Hematopoietic multipotent progenitor cell treated with erythropoietin and hydrocortisone succinate and interleukin-3 and kit ligand, for 8 days (in vitro differentiated cells): Measurements from ENCODE around the gene COQ5.
"Not testable (repeated sequence)": the region's sequence is repeated elsewhere in the genome, so short reads cannot be mapped to it uniquely, and the experiment has no call there.

Source experiments
- DNase-seq: peaks from one replicate; pipeline ENCODE4 v3.0.0-alpha.2; 2015

Gene COQ5, protein sequence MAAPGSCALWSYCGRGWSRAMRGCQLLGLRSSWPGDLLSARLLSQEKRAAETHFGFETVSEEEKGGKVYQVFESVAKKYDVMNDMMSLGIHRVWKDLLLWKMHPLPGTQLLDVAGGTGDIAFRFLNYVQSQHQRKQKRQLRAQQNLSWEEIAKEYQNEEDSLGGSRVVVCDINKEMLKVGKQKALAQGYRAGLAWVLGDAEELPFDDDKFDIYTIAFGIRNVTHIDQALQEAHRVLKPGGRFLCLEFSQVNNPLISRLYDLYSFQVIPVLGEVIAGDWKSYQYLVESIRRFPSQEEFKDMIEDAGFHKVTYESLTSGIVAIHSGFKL

DNA sequence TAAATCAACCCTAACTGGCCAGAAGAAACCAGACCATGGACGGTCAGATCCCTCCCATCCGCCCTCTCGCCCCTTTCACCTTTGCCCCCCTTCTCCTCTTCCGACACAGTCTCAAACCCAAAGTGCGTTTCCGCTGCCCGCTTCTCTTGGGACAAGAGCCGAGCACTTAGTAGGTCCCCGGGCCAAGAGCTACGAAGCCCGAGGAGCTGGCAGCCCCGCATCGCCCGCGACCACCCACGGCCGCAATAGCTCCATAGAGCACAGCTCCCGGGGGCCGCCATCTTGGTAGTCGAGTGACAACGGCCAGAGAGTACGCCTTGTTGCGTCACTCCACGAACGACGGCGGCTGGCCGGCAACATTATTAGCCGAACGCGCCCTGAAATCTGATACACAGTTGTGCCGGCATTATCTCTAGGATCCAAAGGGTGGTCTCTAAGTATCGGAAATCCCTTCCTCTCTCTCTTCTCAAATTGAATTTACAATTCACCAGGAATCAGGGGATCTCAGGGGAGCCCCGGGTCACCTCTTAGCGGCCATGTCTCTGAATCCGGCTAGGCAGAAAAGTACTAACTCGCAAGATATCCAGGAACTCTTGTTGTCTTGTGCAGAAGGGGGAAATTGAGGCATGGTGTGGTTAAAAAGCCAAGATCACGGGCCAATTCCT is at the start of gene COQ5:
Gene COQ5 (minus strand): TSS at position 298 of the 665 bp plus-strand sequence. CDS start 17 bp downstream, at position 281.
- peak; percentile 87 for DNase-seq

DNA sequence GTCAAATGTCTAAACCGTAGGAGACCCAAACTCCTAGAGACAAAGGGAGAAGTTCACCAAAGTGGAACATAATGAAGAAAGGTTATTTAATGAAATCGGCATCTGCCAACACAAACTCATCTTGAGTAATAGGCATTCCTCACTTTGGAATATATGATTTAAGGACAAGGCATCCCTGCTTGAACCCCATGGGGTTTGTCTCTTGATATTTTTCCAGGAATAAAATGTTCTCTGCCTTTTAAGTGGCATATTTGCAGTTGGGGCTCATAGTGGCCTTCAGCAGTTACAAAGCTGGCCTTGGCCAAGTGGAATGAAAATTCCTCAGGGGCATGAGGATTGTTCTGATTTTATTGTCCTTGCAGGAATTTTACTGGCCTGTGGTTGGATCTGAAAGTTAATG is 45.1 kb upstream of the COQ5 start:
- DNase-seq, result no peak

DNA sequence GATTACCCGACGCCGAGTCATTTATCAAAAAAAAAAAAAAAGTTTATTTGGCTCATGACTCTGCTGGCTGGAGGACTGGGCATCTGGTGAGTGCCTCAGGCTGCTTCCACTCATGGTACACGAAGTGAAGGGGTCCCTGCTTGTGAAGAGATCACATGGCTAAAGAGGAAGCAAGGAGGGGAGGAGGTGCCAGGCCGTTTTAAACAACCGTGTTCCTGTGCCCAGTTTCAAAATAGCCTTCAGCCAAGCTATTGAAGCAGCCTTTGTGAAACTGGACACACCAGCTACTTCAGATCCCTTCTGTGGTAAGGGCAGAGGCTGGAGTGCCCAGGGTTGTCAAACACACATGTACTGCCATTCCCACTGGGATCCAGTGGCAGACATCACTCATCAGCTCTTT is 44.6 kb upstream of the COQ5 start:
- no peak for DNase-seq

DNA sequence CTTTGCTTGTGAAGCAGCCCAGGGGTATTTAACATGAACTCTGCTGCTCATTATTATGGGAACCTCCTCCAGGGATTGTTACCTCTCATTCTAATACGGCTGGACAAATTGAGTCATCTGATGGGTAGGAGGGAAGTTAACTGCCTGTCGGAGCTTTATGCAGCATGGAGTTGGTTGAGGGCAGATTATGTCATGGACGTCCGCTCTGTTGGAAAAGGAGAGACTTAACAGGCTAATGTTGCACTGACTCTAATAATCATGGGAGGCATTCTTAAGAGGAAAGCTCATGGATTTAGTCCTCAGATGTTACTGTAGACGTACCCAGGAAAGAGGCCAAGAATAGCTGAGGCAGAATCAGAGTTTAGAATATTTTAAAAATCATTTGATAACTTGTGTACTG is 42.3 kb upstream of the COQ5 start:
- no peak for DNase-seq

DNA sequence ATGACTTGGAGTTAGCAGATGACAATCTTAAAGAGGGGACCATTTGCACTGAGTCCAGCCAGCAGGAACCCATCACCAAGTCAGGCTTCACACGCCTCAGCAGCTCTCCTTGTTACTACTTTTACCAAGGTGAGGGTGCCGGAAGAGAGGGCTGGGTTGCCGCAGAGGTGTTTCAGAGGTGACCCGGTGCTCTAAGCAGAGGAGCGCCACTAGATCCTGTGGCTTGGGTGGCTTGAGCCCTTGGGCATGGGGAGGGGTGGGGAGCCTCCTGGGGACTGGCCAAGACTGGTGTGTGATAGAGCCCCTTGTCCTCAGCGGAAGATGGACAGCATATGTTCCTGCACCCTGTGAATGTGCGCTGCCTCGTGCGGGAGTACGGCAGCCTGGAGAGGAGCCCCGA is 34.5 kb upstream of the COQ5 start:
- DNase-seq, result no peak

DNA sequence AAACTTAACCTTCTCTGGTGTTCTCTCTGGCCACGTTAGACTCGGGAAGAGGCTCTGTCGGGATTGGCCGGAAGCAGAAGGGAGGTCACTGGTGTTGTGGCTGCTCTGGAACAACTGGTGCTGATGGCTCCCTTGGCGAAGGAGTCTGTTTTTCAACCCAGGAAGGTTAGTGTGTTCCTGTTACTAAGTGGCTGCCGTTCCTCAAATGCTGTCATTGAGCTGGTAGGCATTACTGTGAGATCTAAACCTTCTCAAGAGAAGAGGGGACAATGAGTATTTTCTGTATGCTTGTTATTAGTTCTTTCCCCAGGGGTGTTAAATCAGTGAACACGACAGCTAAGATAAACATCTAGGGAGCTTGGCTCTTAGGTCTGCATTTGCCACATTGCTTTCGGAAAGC is 33.9 kb upstream of the COQ5 start:
- DNase-seq, result no peak

DNA sequence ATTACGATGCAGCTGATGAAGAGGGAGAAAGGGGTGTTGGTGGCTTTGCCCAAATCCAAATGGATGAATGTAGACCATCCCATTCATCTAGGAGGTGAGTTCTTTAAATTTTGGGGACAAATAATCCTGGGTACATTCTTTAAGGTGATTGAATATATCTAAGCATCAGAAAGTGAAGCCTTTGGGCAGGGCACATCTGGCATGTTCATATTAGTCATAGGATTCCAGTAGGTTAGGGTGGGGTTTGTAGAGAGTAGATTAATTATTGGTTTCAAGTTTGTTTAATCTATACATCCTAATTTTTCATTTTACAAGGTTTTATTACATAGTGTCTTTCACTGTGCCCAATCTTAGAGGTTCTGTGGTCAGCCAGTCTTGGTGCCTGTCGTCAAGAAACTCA is 28.6 kb upstream of the COQ5 start:
- DNase-seq, result no peak

DNA sequence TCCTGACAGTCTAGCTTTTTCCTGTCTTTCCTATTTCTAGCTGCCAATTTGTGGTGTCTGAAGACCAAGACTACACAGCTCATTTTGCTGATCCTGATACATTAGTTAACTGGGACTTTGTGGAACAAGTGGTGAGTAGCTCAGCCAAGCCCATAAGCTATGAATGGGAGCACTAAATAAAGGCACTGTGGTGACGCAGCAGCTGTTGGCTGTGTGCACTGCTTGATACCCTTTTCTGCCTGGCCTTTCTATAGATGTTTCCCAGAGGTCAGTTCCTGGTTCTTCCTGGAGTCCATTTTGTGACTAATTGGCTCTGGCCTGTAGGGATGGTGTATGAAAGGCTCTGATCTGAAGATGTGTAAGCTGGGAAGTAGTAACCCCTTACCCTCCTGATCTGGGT is 25.7 kb upstream of the COQ5 start:
- DNase-seq, result no peak

DNA sequence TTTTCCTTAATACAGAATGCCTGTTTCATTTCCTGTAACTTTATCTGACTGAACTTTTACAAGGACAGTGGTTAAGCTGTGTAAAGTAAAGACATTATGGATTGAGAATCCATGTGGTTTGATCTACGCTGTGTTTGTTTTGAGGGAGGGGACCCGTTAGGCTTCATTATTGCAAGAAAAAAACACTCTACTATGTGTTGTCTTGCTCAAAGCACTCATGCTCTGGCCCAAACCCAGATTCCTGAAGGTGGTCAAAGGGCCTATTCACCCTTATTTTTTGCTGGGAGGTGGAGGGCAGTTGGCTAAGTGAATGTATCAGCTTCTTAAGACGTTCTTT is 17.1 kb upstream of the COQ5 start:
- DNase-seq, result no peak

DNA sequence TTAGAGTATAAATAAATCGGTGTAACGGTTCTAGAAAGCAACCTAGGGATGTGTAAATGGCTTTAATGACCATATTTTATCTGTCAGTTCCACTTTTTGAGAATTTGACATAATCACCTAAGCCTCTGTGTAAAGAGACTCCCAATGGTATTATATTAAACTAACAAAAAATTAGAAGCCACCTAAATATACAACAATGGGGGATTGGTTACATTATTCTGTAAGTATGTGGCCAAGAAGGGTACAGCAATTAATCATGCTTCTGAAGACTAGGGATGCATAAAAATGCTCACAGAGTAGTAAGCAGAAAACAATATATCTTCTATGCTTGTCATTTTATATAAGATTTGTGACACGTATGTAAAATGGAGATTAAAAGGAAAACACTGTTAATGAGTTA is 15.7 kb upstream of the COQ5 start:
- no peak for DNase-seq

DNA sequence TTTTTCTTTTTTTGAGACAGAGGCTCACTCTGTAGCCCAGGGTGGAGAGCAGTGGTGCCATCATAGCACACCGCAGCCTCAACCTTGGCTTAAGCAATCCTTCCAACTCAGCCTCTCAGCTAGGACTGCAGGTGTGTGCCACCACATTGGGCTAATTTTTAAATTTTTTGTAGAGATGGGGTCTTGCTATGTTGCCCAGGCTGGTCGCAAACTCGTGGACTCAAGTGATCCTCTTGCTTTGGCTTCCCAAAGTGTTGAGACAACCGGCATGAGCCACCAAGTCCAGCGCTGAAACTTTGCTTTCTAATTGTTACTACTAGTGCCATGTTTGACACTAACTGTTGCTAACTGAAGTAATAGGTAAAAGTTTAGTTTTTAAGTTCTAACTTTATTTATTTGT is 13.2 kb upstream of the COQ5 start:
- no peak for DNase-seq

DNA sequence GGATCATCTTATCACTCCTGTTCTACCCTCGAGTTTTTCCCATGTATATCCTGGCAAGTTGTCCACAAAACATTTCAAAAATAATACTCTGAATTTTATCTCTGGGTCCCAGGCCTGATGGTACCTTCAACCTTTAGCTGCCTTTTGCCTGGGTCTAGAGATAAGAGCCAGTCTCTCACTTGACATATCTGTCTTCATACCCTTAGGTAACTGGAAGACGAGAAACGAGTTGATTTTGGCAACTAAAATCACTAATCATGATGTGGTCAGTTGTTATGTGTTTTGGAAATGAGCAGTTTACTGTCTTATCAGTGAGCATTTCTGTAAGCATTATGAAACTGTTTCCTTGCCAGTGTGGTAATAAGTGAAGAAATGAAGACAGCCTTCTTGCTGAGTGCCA is 11.5 kb upstream of the COQ5 start:
- DNase-seq, result peak; percentile 98

DNA sequence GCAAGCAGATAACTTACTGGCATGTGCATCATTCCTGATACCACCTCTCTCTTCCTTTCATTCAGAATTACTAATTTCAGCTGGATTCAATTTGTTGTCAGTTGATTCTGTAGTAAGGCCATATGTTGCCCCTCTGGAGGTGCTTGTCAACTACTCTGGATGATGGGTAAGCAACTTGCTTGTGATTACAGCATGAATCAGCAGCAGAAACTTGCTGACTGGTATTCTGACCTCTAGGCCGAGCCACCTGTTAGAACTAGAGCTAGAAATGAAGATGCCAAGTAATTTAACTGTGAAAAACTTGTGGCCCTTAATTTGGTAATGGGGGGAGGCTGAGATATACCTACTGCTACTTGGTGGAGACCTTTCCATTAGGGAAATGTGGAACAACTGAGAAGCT is 10.3 kb upstream of the COQ5 start:
- DNase-seq, result no peak

DNA sequence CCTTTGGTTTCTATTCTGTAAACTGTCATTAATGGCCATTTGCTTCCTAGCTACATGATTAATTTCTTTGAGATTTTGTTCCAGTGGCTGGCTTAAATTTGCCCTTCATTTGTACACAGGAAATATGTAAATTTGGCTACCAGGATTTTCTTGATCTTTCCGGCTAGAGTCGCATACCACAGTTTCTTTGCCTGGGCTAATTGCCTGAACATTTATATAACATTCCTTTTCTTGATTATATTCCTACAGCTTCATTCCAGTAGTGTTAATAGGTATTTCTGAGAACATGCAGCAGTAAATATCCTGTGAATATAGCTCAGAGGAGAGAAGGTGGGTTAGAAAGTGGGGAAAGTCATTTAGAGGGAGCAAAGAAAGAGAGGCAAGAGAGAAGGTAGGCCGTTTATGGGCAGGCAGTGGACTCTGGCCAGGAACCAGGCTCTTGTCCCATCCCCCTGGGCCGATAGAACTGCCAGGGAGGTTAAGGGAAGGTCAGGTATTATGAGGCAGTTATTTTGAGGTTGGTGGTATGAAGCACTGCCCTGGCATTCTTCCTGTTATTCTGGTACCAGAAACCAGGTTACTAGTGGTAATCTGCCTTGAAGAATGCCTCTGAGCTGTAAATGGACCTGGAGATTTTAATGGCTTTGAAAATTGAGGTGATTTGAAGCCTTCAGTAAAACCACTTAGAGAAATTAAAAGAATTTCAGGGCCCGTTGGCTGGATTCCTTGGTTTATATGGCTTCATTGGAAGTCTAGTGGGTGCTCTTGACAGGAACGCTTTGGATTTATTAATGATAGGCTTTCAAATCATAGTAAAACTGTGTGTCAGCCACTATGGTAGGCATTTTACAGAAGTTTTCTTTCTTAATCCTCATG is 9.6 kb upstream of the COQ5 start:
- DNase-seq, result no peak

DNA sequence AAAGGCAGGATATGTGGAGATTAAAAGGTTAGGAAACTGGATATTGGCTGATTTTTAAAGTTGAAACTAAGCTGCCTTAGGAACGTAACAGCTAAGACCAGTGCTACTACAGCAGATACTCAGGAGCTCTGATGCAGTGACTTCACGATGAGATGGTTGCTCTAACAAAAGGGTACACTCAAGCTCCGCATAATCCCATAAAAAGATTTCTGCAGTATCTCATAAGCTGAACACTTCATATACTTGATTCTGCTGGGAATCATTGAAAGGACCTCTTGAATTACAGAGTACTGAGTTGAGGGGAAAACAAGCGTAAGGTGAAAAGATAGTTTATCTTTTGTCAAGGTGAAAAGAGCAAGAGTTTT is 8.9 kb upstream of the COQ5 start:
- no peak for DNase-seq

DNA sequence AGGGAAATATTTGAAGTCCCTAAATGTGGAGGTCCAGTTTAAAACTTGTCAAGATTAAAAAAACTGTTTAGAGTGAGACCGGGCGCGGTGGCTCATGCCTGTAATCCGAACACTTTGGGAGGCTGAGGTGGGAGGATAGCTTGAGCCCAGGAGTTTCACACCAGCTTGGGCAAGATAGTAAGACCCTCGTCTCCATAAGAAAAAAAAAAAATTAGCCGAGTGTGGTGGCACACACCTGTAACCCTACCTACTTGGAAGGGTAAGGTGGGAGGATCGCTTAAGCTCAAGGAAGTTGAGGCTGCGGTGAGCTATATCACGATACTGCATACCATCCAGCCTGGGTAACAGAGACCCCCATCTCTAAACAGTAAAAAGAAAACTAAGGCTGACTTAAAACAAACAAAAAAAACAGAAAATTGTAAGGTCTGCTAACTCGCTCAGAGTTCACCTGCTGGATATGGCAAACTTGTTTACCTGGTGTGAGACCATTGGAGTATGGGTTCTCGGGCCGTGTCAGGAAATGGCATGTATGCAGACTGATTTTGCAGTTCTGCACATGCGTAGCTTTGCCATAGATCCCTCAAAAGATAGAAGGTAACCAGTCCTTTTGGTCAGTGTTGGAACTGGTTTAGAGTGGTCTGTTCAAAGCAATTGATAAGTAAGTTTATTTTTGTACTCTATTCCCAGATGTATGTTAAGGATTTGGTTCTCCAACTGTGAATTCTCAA is 7.3 kb upstream of the COQ5 start:
- DNase-seq, result no peak

DNA sequence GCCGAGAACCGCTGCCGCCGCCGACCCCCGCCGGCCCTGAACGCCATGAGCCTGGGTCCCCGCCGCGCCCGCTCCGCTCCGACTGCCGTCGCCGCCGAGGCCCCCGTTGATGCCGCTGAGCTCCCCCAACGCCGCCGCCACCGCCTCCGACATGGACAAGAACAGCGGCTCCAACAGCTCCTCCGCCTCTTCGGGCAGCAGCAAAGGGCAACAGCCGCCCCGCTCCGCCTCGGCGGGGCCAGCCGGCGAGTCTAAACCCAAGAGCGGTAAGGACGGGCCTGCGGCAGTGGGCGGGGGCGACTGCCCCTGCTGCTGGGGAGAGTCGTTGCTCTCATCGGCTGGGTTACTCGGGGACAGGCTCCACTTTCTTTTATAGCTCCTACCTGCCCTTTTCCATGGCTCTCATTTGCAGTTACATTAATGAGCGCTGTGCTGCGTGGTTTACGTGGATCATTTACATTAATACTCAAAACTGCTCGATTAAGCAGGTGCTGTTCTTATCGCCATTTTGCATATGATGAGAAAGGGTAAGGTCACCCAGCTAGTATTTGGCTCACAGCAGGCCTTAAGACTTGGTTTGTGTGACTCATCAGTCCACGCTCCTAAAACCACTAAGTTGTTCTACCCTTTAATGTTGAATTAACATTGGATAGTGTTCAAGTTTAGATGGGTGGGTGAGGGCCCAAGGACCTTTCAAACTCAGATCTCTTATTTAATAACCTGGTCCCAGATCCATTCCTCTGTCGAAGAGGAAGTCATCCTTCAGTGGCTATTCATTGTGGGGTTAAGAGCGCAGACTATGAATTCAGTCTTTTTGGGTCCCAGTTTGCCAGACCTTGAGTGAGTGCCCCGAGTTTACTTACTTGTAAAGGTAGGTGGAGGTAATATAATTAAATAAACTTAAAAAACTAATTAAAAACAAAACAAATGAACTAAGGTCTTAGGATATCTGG is 6.0 kb upstream of the COQ5 start:
- DNase-seq, result peak; percentile 87

DNA sequence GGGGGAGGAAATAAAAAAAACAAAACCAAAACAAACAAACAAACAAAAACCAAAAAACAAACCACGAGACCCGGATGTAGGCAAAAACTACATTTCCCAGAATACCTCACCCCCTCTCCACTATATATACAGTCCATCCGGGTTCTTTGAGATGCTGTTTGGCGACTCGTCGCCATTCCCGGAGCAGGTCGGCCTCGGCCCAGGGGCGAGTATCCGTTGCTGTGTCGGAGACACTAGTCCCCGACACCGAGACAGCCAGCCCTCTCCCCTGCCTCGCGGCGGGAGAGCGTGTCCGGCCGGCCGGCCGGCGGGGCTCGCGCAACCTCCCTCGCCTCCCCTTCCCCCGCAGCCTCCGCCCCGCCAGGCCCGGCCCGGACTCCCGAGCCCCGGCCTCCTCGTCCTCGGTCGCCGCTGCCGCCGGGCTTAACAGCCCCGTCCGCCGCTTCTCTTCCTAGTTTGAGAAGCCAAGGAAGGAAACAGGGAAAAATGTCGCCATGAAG is 5.3 kb upstream of the COQ5 start, which contains the start of gene RNF10:
Gene RNF10 (plus strand): TSS at position 154 of the 500 bp plus-strand sequence. CDS start 456 bp downstream, outside the sequence.
- peak; percentile 93 for DNase-seq

DNA sequence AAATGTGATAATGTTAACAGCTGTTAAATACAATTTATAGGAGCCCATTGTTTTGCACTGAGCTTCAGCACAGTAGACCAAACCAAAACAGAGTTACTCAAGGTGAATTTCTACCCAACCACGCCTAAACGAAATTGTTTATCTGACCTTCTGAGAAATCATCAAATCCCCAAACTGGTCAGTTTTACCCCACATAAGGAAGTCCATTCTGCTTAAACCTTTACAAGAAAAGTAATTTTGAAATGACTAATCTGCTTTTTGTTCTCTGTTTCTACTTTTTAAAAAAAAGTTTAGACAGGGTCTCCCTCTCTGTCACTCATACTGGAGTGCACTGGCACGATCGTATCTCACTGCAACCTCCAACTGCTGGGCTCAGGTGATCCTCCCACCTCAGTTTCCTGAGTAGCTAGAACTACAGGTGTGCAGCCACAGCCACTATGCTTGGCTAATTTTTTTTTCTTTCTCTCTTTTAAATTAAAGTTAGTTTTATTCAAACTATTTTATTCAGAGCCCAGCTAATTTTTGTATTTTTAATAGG is 3.8 kb upstream of the COQ5 start:
- DNase-seq, result no peak

DNA sequence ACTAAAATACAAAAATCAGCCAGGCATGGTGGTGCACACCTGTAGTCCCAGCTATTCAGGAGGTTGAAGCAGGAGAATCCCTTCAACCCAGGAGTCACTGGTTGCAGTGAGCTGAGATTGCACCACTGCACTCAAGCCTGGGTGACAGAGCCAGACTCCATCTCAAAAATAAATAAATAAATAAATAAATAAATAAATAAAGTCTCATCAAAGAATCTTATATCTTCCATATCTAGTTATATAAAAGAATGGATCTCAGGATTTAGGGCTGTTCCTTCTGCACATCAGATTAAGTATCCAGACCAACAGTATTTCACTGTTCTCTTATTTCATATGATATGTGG is 1.4 kb upstream of the COQ5 start:
- DNase-seq, result not testable (repeated sequence)

DNA sequence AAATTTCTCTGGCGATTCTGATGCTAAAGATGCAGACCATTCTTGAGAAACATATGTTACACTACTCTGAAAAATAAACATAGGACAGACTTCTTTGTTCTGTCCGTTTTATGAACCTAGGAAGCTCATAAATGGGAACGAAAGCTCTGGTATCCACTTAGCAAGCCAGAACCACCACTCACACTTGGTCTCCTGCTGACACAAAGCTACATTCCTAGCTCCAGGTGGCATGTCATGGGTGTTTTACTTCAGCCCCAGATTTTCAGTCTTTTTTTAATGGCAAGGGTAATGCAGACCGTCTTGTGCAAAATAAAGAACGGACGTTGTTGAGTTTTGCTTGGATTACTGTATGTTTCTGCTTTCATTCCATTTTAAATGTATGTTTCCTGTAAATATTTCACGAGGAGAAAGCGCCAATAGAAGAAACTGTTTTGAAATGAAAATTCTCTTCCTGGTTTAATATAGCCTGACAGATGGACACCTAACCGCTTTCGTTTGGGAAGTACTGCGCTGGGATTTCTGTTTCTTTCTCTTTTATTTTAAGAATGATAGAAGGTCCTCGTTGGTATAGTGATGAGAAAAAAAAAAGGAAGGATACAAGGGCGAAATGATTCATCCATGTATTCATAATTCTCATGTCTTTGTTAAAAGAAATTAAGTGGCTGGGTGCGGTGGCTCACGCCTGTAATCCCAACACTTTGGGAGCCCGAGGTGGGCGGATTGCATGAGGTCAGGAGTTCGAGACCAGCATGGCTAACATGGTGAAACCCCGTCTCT is 871 bp upstream of the COQ5 start:
- peak; percentile 39 for DNase-seq
